Measurements from ENCODE around the gene DMD. TPM values are rescaled to one million over a fixed set of nuclear protein-coding genes. Genes with fewer than 3 reads are reported as not detected.

The DMD gene
- total RNA-seq, 1 experiment from 2014 or later: 19.3 TPM

- H3K9me3 Mint-ChIP-seq (ENCODE audit: unreplicated experiment): no peaks in the 10 kb centered on the region
- intact Hi-C loops (cut with micrococcal nuclease): no loop called here
- CTCF ChIA-PET: interaction anchor here (0.5 kb wide), 1 partner anchor 138 kb away, joined by 3 read pairs; no protein-coding TSS in a partner anchor
- TF ChIP-seq, protein P1, sequence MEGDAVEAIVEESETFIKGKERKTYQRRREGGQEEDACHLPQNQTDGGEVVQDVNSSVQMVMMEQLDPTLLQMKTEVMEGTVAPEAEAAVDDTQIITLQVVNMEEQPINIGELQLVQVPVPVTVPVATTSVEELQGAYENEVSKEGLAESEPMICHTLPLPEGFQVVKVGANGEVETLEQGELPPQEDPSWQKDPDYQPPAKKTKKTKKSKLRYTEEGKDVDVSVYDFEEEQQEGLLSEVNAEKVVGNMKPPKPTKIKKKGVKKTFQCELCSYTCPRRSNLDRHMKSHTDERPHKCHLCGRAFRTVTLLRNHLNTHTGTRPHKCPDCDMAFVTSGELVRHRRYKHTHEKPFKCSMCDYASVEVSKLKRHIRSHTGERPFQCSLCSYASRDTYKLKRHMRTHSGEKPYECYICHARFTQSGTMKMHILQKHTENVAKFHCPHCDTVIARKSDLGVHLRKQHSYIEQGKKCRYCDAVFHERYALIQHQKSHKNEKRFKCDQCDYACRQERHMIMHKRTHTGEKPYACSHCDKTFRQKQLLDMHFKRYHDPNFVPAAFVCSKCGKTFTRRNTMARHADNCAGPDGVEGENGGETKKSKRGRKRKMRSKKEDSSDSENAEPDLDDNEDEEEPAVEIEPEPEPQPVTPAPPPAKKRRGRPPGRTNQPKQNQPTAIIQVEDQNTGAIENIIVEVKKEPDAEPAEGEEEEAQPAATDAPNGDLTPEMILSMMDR (IDR thresholded peaks at IDR 0.05; ENCODE audit: unreplicated experiment): no peak
- H3K27ac Mint-ChIP-seq (ENCODE audit: low read depth, unreplicated experiment): no peak overlapping the region
- POLR2A ChIA-PET: no interaction called here
- H3K27me3 Mint-ChIP-seq (ENCODE audit: insufficient read depth, unreplicated experiment): no peaks in the 10 kb centered on the region
- no peaks in the 10 kb centered on the region for H3K36me3 Mint-ChIP-seq (ENCODE audit: insufficient read depth, unreplicated experiment)
- no peak overlapping the region for H3K4me3 Mint-ChIP-seq (ENCODE audit: unreplicated experiment)
- BruUV-seq (replicated peaks): no TSS peak
- no peaks in the 10 kb centered on the region for H3K4me1 Mint-ChIP-seq (ENCODE audit: insufficient read depth, unreplicated experiment)
- DNase-seq (ENCODE audit: unreplicated experiment): no peak
Observed at GRCh38 chrX:33041141-33041540, 170.2 kb downstream of the DMD start.

DNA sequence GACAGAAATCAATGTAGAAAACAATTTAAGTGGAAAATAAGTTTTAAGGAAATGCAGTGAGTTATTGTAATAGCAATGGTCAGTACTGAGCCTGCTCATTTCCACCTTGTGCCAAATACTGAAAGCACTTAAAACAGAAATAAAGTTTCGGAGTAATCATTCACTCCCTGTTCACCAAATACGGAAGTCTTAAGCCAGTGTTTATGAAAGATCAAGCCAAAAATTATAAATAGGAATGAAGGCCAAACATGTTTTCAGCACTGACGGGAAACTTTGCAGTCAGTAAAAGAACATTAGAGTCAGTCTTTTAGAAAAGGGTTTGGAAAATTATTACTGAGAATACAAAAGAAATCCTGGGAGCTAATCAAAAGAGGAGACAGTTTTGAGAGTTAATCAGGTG is 178.6 kb downstream of the DMD start:
- TF ChIP-seq, protein P1 (IDR thresholded peaks at IDR 0.05; ENCODE audit: unreplicated experiment): no peak
- Mint-ChIP-seq H3K36me3 (ENCODE audit: insufficient read depth, unreplicated experiment) (no peaks in the 10 kb centered on the region), H3K27ac (ENCODE audit: low read depth, unreplicated experiment) (no peak overlapping the region), H3K9me3 (ENCODE audit: unreplicated experiment) (no peaks in the 10 kb centered on the region), H3K27me3 (ENCODE audit: insufficient read depth, unreplicated experiment) (peaks cover 29% of the 10 kb centered on the region), H3K4me1 (ENCODE audit: insufficient read depth, unreplicated experiment) (no peaks in the 10 kb centered on the region), H3K4me3 (ENCODE audit: unreplicated experiment) (no peak overlapping the region)
- intact Hi-C loops (cut with micrococcal nuclease): no loop called here
- no TSS peak for BruUV-seq (replicated peaks)
- POLR2A ChIA-PET: no interaction called here
- no peak for DNase-seq (ENCODE audit: unreplicated experiment)
- CTCF ChIA-PET: interaction anchor here (0.5 kb wide), 1 partner anchor 11 kb away, joined by 3 read pairs; no protein-coding TSS in a partner anchor

- no TSS peak for BruUV-seq (replicated peaks)
- intact Hi-C loops (cut with micrococcal nuclease): no loop called here
- DNase-seq (ENCODE audit: unreplicated experiment): no peak
- no peaks in the 10 kb centered on the region for H3K27me3 Mint-ChIP-seq (ENCODE audit: insufficient read depth, unreplicated experiment)
- H3K4me1 Mint-ChIP-seq (ENCODE audit: insufficient read depth, unreplicated experiment): no peaks in the 10 kb centered on the region
- POLR2A ChIA-PET: no interaction called here
- CTCF ChIA-PET: no interaction called here
- TF ChIP-seq, protein P1 (IDR thresholded peaks at IDR 0.05; ENCODE audit: unreplicated experiment): no peak
- H3K9me3 Mint-ChIP-seq (ENCODE audit: unreplicated experiment): no peaks in the 10 kb centered on the region
- no peak overlapping the region for H3K27ac Mint-ChIP-seq (ENCODE audit: low read depth, unreplicated experiment)
- no peak overlapping the region for H3K4me3 Mint-ChIP-seq (ENCODE audit: unreplicated experiment)
- no peaks in the 10 kb centered on the region for H3K36me3 Mint-ChIP-seq (ENCODE audit: insufficient read depth, unreplicated experiment)
Observed at GRCh38 chrX:33014949-33015348, 196.4 kb downstream of the DMD start.

- Mint-ChIP-seq H3K9me3 (ENCODE audit: unreplicated experiment) (no peaks in the 10 kb centered on the region), H3K27ac (ENCODE audit: low read depth, unreplicated experiment) (no peak overlapping the region), H3K27me3 (ENCODE audit: insufficient read depth, unreplicated experiment) (no peaks in the 10 kb centered on the region), H3K4me3 (ENCODE audit: unreplicated experiment) (no peak overlapping the region), H3K4me1 (ENCODE audit: insufficient read depth, unreplicated experiment) (no peaks in the 10 kb centered on the region), H3K36me3 (ENCODE audit: insufficient read depth, unreplicated experiment) (no peaks in the 10 kb centered on the region)
- ChIA-PET CTCF (interaction anchor here (1.0 kb wide), 1 partner anchor 60 kb away, joined by 3 read pairs; no protein-coding TSS in a partner anchor), POLR2A (no interaction called here)
- intact Hi-C loops (cut with micrococcal nuclease): no loop called here
- no peak for DNase-seq (ENCODE audit: unreplicated experiment)
- BruUV-seq (replicated peaks): no TSS peak
- TF ChIP-seq, protein P1 (IDR thresholded peaks at IDR 0.05; ENCODE audit: unreplicated experiment): no peak
Observed at GRCh38 chrX:33014086-33014485, 197.3 kb downstream of the DMD start.

Measured in MCF 10A (cell line).